ENCODE data around the gene PIN4.
"Not testable (repeated sequence)": the region's sequence is repeated elsewhere in the genome, so short reads cannot be mapped to it uniquely, and the experiment has no call there.

PIN4 gene

DNA sequence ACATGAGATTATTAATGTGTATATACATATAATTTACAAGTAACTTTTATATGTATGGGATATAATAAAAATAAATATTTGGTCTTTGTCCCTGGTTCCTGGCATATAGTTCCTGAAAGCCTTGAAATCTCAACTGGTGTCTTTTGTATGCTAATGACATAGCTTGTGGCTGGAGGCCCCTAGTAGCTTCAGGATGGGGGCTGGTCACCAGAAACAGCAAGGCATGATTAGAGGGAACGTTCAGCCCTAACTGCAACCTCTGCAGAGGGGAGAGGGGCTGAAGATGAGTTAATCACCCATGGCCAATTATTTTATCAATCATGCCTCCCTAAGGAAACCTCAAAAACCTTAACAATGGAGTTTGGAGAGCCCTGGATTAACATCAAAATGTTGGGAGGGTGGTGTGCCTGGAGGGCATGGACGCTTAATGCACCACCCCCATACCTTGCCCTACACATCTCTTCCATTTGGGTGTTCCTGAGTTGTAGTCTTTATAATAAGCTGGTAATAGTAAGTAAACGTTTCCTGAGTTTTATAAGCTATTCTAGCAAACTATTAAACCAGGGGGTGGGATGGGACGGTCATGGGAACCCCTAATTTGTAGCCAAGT lies 21.3 kb downstream of the PIN4 start:
- no peak for DNase-seq

DNA sequence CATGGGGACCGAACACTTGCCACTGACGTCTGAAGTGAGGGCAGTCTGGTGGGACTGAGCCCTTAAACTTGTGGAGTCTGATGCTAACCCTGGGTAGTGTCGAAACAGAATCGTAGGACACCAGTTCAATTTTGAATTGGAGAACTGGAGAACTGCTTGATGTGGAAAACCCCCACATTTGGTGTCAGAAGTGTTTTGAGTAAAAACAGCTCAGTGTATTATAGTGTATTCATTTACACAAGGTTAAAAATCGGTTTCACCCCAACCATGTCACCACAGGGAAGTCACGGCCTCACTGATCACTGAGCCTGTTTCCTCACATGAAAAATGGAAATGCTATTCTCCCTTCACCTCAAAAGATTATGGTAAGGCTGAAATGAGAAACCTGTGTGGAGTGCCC lies 21.9 kb downstream of the PIN4 start:
- DNase-seq, result no peak

DNA sequence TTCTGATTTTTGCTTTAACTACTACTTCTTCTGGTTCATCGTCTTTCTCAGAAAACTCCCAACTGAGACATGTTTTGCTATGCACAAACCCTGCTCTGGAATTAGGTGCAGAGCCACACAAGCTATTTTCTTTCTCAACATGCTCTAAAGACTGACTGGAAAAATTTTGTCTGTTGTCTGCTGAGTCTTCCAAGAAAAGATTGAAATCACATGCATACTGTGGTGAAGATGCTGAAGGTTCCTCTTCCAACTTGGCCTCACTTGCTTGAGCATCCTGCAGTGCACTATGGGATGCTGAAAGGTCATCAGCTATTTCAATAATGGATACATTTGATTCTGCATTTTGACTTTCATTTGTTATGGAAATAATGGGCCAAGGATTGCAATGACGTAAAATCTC lies 24.1 kb downstream of the PIN4 start:
- no peak for DNase-seq

DNA sequence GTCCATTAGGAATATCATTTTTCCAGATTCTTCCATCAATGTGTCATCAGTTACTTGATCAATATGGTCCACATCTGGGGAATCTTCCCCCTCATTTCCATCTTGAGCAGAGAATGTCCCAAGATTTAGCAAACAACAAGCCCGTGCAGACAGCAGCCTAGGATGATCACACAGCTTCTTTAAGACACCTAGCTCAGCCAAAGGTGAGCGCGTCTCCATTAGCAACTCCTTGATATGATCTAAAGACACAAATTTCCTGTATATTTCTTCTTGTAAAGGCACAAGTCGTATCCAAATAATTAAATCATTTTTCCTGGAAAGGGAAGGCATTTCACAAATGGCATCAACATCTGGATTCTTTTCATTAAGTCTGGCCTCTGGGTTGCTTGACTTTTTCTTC lies 25.8 kb downstream of the PIN4 start:
- DNase-seq, result no peak

DNA sequence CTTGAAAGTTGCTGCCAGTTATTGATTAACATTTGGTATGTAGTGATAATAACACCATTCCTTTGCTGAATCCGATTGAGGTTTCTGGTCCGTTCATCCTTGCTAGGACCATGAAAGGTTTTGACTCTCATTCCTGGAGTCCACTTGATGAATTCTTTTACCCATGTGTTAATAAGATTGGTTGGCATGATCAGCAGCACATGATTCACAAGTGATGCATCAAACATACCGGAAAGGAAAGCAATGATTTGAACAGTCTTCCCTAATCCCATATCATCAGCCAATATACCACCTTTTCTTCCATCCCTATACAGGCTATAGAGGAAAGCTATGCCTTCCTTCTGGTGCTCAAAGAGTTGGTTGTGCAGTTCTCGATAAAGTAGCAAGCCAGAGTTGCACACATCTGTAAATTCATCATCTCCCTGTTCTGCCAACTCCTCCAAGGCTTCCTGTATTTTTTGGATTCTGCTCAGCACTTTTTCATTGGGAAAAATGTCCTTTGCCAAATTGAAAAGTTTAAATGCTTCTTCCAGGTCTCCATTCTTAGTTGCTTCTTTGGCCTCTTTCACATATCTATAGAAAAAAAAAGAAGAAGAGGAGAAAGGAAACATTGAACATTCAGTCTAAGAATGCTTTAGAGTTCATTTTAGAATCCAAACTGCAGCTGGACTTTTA lies 26.7 kb downstream of the PIN4 start:
- no peak for DNase-seq

DNA sequence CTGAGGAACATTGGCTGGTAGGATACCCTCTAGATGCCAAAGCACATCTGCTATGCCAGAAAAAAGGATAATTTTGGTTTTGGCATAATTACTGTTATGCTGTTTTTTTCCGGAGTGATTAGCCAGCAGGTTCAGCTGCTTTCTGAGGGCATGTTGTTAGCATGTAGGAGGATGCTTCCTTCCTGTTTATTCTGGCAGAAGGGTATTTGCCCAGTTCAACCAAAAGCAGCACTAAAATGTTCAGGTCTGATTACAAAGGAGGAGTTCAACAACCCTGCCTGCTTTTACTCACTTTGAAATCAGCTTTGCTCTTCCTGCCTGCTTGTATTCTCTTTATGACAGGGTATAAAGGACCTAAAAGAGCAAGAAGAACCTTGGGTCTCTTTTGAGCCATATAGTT lies 35.4 kb downstream of the PIN4 start:
- no peak for DNase-seq

DNA sequence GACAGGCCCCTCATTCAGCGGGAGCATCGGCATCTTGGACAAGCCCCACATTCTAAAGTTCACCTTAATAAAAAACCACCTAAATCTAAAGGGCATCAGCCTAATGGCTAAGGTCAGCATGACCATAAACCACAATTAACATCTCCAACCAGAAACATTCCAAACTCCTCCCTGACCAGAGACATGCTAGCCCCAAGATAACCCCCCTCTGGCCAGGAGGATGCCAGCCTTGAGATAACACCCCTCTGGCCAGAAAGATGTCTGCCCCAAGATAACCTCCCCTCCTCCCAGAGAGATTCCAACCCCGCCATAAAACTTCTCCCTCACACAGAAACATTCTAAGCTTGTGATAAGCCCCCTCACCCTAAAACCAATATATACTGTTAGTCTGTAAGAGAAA lies 38.8 kb downstream of the PIN4 start:
- not testable (repeated sequence) for DNase-seq

DNA sequence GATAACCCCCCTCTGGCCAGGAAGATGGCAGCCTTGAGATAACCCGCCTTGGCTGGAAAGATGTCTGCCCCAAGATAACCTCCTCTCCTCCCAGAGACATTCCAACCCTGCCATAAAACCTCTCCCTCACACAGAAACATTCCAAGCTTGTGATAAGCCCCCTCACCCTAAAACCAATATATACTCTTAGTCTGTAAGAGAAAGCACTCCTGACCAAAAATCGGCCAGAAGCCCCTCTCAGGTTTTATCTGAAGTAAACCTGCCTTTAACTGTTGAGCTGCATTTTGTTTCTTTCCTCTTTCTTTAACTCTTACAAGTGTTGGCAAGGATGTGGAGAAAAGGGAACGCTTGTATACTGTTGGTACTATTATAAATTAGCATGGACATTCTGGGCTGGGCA lies 48.7 kb downstream of the PIN4 start:
- DNase-seq, result no peak

DNA sequence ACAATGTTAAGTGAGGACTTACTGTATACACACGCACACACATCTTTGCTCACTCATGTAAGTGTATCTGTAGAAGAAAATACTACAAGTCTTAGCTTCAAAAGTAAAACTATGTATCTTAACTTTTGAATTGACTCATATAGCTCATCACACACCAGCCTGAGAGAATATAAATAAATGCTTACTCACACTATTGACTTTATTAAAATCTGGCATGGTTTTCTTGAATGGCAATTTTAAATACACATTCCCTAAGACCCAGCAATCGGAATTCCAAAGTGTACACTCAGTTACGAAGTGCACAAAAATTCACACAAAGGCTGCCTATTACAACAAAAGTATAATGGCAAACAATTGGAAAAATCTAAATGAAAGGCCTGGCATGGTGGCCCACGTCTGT lies 55.3 kb downstream of the PIN4 start:
- no peak for DNase-seq

DNA sequence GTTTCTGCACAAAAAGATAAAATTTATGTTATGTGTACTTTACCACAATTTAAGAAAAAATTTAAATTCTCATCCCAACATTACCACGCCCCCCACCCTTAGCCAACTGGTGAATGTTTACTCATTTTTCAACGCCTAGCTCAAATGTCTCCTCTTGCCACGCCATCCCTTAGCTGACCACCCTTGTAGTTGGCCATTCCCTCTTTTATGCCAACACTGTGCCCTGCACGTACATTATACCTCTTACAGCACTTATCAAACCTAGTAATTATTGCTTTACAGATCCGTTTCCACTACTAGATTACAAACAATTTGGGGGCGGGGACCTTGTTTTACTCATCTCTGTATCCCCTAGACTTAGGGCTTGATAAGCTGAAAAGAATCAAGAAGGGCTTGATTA lies 56.6 kb downstream of the PIN4 start:
- DNase-seq, result no peak

DNA sequence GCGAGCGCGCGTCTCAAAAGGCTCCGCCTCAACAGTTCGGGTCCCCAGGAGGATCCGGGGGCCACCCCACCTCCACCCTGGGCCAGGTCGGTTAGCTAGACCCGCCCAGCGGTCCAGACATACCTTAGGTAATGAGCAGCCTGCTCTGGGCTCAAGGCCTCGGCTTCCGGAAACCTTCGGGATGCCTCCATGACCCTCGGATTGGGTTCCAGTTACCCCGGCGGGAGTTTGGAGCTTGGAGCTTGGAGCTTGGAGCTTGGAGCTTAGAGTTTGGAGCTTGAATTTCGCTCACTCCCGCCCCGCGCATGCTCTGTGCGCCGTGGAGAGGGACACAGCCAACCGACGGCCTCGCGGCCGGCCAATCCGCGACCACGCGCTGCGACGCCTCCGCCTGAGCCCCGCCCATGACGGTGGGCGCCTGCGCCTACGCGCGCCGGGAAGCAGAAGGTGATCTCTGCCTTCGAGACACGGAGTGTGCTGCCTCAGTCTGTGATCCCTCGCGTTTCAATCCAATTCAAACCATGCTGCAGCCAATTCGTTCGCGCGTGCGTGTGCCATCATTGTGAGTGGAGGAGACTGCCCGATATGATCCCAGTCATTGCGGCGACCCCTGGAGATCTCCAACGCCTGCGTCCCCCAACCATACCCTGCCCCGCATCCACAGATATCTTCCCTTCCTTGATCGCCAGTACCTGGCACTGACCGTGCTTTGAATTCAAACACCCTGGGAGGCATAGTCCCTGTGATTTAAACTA lies 57.3 kb downstream of the PIN4 start, which contains the start of gene ERCC6L:
Gene ERCC6L, minus strand, starts transcription at position 307 of the 755 bp plus-strand sequence. Its CDS starts 116 bp downstream, at position 191.
- peak; percentile 68 for DNase-seq

DNA sequence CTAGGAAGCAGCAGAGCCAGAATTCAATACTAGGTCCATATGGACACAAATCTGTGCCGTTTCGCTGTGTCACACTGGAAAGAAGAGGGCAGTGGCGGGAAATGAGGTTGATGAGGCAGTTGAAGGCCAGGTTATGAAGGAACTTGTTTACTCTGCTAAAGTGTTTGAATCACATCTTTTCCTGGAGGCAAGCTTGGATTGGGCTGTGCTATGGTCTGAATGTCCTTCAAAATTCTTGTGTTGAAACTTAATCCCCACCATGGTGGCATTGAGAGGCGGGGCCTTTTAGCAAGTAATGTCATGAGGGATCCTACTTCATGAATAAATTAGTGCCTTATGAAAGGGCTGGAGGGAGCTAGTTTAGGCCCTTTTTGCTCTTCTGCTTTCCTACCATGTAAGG lies 59.4 kb downstream of the PIN4 start:
- no peak for DNase-seq

DNA sequence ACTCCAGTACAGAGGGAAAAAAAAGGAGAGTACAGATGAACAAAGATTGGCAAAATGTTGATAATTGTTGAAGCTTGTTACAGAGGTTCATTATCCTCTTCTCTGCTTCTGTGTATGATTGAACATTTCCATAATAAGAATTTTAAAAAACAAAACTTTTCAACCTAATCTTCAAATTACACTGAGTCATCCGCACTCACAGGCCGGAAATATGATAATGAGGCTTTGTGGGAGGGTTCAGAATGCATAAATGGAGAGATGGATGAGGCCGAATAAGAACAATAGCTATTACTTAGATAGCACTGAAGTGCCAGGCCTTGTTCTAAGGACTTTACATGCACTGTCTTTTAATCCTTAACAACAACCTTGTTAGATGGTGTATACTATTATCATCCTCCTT lies 61.9 kb downstream of the PIN4 start:
- no peak for DNase-seq

DNA sequence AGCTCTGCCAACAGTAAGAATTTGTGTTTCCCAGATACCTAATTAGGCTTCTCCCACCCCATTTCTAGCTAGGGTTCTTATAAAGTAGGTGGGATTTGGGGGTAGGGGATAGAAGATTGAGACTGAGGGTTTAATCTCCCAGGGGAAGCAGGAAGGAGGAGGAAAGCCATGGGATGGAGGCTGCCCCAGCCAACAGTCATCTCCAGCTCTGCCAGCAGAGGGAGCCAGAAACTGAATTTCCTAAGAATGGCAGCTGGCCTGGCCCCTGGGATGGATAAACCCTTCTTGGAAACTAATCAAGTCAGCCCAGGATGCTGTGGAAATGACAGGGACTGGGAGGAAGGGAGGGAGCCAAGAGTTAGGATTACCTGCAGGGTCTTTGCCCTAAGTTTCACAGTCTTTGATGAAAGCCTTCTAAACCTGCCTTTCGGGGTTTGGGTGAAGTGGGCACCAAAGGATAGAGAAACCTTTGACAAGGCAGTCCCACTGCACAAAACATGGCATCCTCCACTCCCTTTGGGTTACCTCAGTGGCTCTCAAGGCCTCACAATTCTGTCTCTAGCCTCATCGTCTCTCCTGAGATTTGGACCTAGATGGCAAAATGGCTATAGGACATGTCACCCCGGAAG lies 64.0 kb downstream of the PIN4 start:
- DNase-seq, result peak; percentile 12

DNA sequence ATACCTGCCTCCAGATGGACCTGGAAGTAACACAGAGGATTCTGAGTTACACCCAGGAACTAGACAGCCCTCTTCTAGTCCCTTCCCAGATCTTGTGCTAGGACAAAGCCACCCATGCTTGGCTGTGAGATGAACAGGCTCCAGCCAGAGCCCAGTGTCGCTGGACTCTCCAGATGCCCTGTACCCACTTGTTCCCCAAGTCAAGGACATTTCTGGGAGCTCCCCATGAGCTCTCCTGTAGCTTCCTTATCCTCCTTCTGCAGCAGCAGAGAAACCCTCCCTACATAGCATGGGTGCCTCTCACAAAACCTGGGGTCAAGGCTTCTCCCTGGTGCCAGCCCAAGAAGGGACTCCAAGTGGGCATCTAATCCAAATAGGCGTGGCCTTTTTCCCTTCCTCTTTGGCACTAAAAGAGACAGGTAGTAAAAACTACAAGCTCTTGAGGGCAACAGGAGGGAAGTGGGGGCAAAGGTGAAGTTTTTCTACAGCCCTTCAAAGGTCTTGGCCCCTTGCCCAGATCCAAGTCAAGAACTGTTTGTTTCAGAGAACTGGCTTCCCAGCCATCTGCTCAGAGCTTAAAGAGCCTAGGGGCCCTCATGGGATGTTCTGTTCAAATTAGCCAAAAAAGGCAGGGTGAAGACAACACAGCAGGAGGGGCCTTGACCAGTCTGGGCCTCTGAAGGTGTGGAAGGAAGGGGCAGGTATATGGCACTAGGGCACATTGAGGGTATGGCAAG lies 65.8 kb downstream of the PIN4 start:
- DNase-seq, result no peak
